A673 (cell line): Measurements from ENCODE around the gene FBXO41. TPM values are rescaled to one million over a fixed set of nuclear protein-coding genes. Genes with fewer than 3 reads are reported as not detected.

Source experiments
- BruUV-seq: library from RNA; stranded (reverse); fragments of 400-500 nt; replicated peaks from 2 replicates; lab custom pipeline; 2021; lab: Mats Ljungman, UMichigan
- CTCF ChIA-PET: fragments of 300-600 bp; sonication (Branson Sonifier 250); formaldehyde crosslinking; loops from one replicate; lab custom pipeline; 2022; ENCODE audit warnings: antibody characterized with exemption; lab: Charles Lee
- POLR2A ChIA-PET: fragments of 300-600 bp; sonication (Branson Sonifier 250); formaldehyde crosslinking; loops from one replicate; lab custom pipeline; 2022; ENCODE audit warnings: antibody characterized with exemption; ENCODE audit not compliant: low non-redundant PET; lab: Charles Lee
- DNase-seq: peaks from one replicate; pipeline ENCODE4 v3.0.0-alpha.2; 2015; ENCODE audit warnings: low spot score
- H3K27ac ChIP-seq: fragments of 200-600 bp; sonication (generic); 2 replicates; pipeline ENCODE4 v1.5.1; 2016; ENCODE audit warnings: mixed run types, low read depth, mild to moderate bottlenecking, mixed read lengths, antibody characterized with exemption, low read length; ENCODE audit not compliant: poor library complexity, severe bottlenecking
- H3K27me3 ChIP-seq: fragments of 200-600 bp; sonication (generic); replicated peaks from 2 replicates; pipeline ENCODE4 v1.6.1; 2017; ENCODE audit warnings: mixed run types, low read depth, mild to moderate bottlenecking, mixed read lengths, antibody characterized with exemption, low read length; ENCODE audit not compliant: insufficient read depth, poor library complexity
- H3K36me3 ChIP-seq: fragments of 200-600 bp; sonication (generic); 2 replicates; pipeline ENCODE4 v1.6.1; 2016; ENCODE audit warnings: mixed run types, mild to moderate bottlenecking, mixed read lengths, antibody characterized with exemption, low read length; ENCODE audit not compliant: insufficient read depth, poor library complexity, severe bottlenecking
- H3K4me1 ChIP-seq: fragments of 200-600 bp; sonication (generic); 2 replicates; pipeline ENCODE4 v1.6.1; 2017; ENCODE audit warnings: mixed run types, mild to moderate bottlenecking, mixed read lengths, antibody characterized with exemption, low read length; ENCODE audit not compliant: insufficient read depth, poor library complexity, severe bottlenecking
- H3K4me3 ChIP-seq: fragments of 200-600 bp; sonication (generic); 2 replicates; pipeline ENCODE4 v1.5.1; 2016; ENCODE audit warnings: low read depth, mixed run types, mild to moderate bottlenecking, mixed read lengths, low read length; ENCODE audit not compliant: poor library complexity, severe bottlenecking
- H3K9me3 ChIP-seq: fragments of 200-600 bp; sonication (generic); 2 replicates; pipeline ENCODE4 v1.6.1; 2016; ENCODE audit warnings: mixed run types, low read depth, mild to moderate bottlenecking, mixed read lengths, antibody characterized with exemption, low read length; ENCODE audit not compliant: poor library complexity, severe bottlenecking
- CTCF ChIP-seq: fragments of 300-800, 200-600 bp; sonication (generic); conservative IDR thresholded peaks from 2 replicates; pipeline ENCODE4 v1.5.1; 2017; ENCODE audit warnings: low read depth, mild to moderate bottlenecking, antibody characterized with exemption, low read length, moderate library complexity, mixed read lengths
- EZH2 ChIP-seq: fragments of 200-600 bp; sonication (generic); IDR thresholded peaks from 2 replicates; pipeline ENCODE4 v1.6.1; 2017; ENCODE audit warnings: borderline replicate concordance, low read depth, mild to moderate bottlenecking, mixed read lengths, antibody characterized with exemption, low read length; ENCODE audit not compliant: poor library complexity, severe bottlenecking
- intact Hi-C: fragments of 100-400 bp; cut with micrococcal nuclease; formaldehyde crosslinking; loops from one replicate; pipeline ENCODE4 v1.10.0; 2022; ENCODE audit not compliant: unreplicated experiment
- total RNA-seq: library from RNA; stranded (reverse); gene quantifications from 2 replicates; pipeline ENCODE4 v1.2.3, GENCODE V29; 2021

Gene FBXO41
- total RNA-seq, 1 experiment from 2014 or later: 8.6 TPM

DNA sequence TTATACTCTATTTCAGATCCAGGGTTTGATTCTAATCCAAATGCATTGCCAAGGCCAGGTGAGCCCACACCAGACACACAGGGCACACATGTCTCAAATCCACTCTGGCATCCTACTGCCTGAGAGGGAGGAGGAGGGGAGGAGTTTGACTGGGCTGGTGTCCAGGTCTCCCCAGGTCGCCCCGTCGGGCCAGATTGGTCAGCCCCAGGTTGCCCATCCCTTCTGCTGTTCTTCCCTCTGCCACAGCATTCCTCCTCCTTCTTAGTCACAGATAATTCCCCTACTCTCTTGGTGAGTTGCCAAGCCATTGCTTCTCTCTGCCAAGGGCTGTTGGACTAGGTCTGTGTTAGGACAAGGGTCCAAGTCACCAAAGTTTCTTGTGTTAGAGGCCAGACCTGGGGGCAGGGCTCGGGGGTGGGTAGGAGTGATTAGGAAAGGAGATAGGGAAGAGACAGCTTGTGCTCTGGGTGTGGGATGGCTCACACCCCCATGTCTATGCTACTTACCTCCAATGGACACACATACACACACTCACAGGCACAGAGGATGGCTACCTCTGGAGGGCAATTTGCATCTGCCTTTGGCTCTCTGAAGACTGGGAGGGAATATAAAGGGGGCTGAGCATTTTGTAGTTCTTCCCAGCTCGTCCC, 11.6 kb upstream of the FBXO41 start:
- ChIA-PET POLR2A (interaction anchor here (0.7 kb wide), 1 partner anchor 1897 kb away, joined by 4 read pairs; no protein-coding TSS in a partner anchor), CTCF (no interaction called here)
- DNase-seq: no peak
- BruUV-seq: no TSS peak
- Histone ChIP-seq H3K4me3 (no peak overlapping the region), H3K4me1 (peaks cover 6% of the 10 kb centered on the region), H3K27me3 (peaks cover 59% of the 10 kb centered on the region), H3K9me3 (no peaks in the 10 kb centered on the region), H3K36me3 (no peaks in the 10 kb centered on the region), H3K27ac (no peak overlapping the region)
- no peak for TF ChIP-seq CTCF
- no peak for TF ChIP-seq EZH2
- intact Hi-C loops: no loop called here

DNA sequence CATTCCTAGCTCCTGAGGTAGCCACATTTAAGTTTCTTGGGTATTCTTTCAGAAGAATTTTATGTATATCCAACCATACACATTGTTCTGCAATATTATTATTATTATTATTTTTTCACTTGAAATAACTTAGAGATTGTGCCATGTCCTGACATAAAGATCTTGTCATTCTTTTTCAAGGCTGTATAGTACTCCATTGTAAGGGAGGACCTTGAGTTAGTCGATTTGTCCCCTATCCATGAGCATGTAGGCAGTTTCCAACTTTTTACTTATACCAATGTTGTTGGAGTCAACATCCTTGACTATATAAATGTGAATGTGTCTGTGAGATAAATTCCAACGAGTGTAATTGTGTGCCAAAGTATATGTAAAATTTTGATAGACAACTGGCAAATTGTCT, 10.0 kb upstream of the FBXO41 start:
- H3K27me3 ChIP-seq: peaks cover 65% of the 10 kb centered on the region
- intact Hi-C loops: no loop called here
- H3K9me3 ChIP-seq: no peaks in the 10 kb centered on the region
- H3K4me1 ChIP-seq: peaks cover 6% of the 10 kb centered on the region
- H3K27ac ChIP-seq: no peak overlapping the region
- POLR2A ChIA-PET: no interaction called here
- TF ChIP-seq CTCF: no peak
- TF ChIP-seq EZH2: no peak
- BruUV-seq: no TSS peak
- CTCF ChIA-PET: no interaction called here
- no peak for DNase-seq
- no peaks in the 10 kb centered on the region for H3K36me3 ChIP-seq
- no peak overlapping the region for H3K4me3 ChIP-seq

GRCh38 chr2:73293534-73294171, 9.4 kb upstream of the FBXO41 start, which contains the start of gene EGR4:
EGR4 (minus strand) TSS chr2:73293548; CDS start chr2:73293317, 231 bp downstream.
- POLR2A ChIA-PET: no interaction called here
- Histone ChIP-seq H3K9me3 (no peaks in the 10 kb centered on the region), H3K4me1 (peaks cover 6% of the 10 kb centered on the region), H3K4me3 (peak within 1 kb of the TSS; percentile 52), H3K27me3 (peaks cover 65% of the 10 kb centered on the region), H3K36me3 (no peaks in the 10 kb centered on the region), H3K27ac (no peak within 1 kb of the TSS)
- CTCF ChIA-PET: interaction anchor here (0.5 to 1.0 kb wide), 3 partner anchors 19 to 81 kb away, joined by 3 to 4 read pairs (median 4); no protein-coding TSS in a partner anchor
- DNase-seq: peak; percentile 92
- intact Hi-C loops: no loop called here
- no TSS peak for BruUV-seq
- TF ChIP-seq EZH2 (no peak), CTCF (no peak)
